ENCODE results near the gene THRAP3.

THRAP3 gene

GRCh38 chr1:36298640-36299039, 74.4 kb downstream of the THRAP3 start:
- no peak for DNase-seq (ENCODE audit: low read depth)

- no peak for DNase-seq (ENCODE audit: low read depth)
These were observed 76.3 kb downstream of the THRAP3 start for GRCh38 chr1:36300526-36300925.

- no peak for DNase-seq (ENCODE audit: low read depth)
These were observed 77.0 kb downstream of the THRAP3 start for GRCh38 chr1:36301220-36301619.

- DNase-seq (ENCODE audit: low read depth): no peak
These were observed 79.0 kb downstream of the THRAP3 start for GRCh38 chr1:36303244-36303643.

- DNase-seq (ENCODE audit: low read depth): no peak
These were observed 79.6 kb downstream of the THRAP3 start for GRCh38 chr1:36303650-36304360.

GRCh38 chr1:36304521-36304920, 80.3 kb downstream of the THRAP3 start:
- no peak for DNase-seq (ENCODE audit: low read depth)

GRCh38 chr1:36304970-36305914, 81.0 kb downstream of the THRAP3 start:
- DNase-seq (ENCODE audit: low read depth): no peak

- no peak for DNase-seq (ENCODE audit: low read depth)
These were observed 81.6 kb downstream of the THRAP3 start for GRCh38 chr1:36305915-36306209.

- DNase-seq (ENCODE audit: low read depth): no peak
These were observed 82.1 kb downstream of the THRAP3 start, which contains the start of gene SH3D21 for GRCh38 chr1:36306210-36306901. SH3D21 (plus strand) TSS chr1:36306368; CDS start chr1:36306421, 53 bp downstream.

- DNase-seq (ENCODE audit: low read depth): peak; percentile 87
These were observed 82.7 kb downstream of the THRAP3 start for GRCh38 chr1:36306902-36307456.

- no peak for DNase-seq (ENCODE audit: low read depth)
These were observed 83.5 kb downstream of the THRAP3 start for GRCh38 chr1:36307601-36308330.

GRCh38 chr1:36309397-36309796, 85.2 kb downstream of the THRAP3 start:
- DNase-seq (ENCODE audit: low read depth): no peak

- DNase-seq (ENCODE audit: low read depth): no peak
These were observed 96.1 kb downstream of the THRAP3 start for GRCh38 chr1:36320291-36320761.

GRCh38 chr1:36320767-36321118, 96.5 kb downstream of the THRAP3 start:
- DNase-seq (ENCODE audit: low read depth): no peak

- DNase-seq (ENCODE audit: low read depth): peak; percentile 98
These were observed 97.1 kb downstream of the THRAP3 start for GRCh38 chr1:36321119-36321951.

GRCh38 chr1:36322041-36322785, 98.0 kb downstream of the THRAP3 start:
- DNase-seq (ENCODE audit: low read depth): no peak

- peak; percentile 73 for DNase-seq (ENCODE audit: low read depth)
These were observed 98.8 kb downstream of the THRAP3 start for GRCh38 chr1:36322786-36323635.

- peak; percentile 82 for DNase-seq (ENCODE audit: low read depth)
These were observed 99.6 kb downstream of the THRAP3 start, which contains the start of gene EVA1B for GRCh38 chr1:36323636-36324352. EVA1B (minus strand) TSS chr1:36323645; CDS start chr1:36323037, 608 bp downstream.
